Fibroblast of the aortic adventitia (primary cell): ENCODE measurements around the gene HTT. TPM values are rescaled to one million over a fixed set of nuclear protein-coding genes. Genes with fewer than 3 reads are reported as not detected.

Source experiments
- DNase-seq: peaks from one replicate; pipeline ENCODE4 v3.0.0-alpha.2; 2010; ENCODE audit warnings: low read depth
- H3K4me3 ChIP-seq: 2 replicates; pipeline ENCODE4 v1.5.1; 2011; ENCODE audit warnings: low read depth, mild to moderate bottlenecking, control low read depth, low read length, moderate library complexity
- total RNA-seq: library from RNA; depleted of rRNA; stranded (reverse); fragments of >200 nt; gene quantifications from 2 replicates; pipeline ENCODE4 v1.2.3, GENCODE V29; 2012; ENCODE audit warnings: low replicate concordance
- TF ChIP-seq, protein P1 (sequence below): IDR thresholded peaks from 2 replicates; pipeline ENCODE4 v1.5.1; 2011; ENCODE audit warnings: mild to moderate bottlenecking, low read length, control low read depth, inconsistent platforms; ENCODE audit not compliant: insufficient read depth

Gene HTT
- total RNA-seq, 1 donor = 49.9 TPM

DNA sequence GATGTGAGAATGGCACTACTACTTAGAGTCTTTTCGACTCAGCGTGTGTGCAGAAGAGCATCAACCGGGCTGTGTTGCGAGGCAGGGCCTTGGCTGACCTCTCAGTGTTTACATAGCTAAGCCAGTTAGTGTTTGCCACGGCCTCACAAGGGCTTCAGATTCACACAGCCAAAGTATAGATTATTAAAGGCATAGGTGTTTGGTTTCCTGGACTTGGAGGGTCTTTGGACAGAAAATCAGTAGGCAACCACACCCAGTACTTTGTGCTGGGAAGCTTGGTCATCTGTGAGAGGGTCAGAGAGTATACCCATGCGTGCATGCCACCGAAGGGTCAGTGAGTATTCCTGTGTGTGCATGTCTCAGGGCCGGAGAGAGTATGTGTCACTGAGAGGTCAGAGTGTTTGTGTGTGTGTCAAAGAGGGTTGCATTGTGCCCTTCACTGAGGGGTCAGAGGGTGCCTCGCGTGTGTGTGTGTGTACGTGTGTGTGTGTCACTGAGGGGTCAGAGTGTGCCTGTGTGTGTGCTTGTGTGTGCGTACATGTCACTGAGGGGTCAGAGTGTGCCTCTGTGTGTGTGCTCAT lies 104.7 kb downstream of the HTT start:
- no peak overlapping the region for H3K4me3 ChIP-seq
- no peak for DNase-seq
- TF ChIP-seq, protein P1, sequence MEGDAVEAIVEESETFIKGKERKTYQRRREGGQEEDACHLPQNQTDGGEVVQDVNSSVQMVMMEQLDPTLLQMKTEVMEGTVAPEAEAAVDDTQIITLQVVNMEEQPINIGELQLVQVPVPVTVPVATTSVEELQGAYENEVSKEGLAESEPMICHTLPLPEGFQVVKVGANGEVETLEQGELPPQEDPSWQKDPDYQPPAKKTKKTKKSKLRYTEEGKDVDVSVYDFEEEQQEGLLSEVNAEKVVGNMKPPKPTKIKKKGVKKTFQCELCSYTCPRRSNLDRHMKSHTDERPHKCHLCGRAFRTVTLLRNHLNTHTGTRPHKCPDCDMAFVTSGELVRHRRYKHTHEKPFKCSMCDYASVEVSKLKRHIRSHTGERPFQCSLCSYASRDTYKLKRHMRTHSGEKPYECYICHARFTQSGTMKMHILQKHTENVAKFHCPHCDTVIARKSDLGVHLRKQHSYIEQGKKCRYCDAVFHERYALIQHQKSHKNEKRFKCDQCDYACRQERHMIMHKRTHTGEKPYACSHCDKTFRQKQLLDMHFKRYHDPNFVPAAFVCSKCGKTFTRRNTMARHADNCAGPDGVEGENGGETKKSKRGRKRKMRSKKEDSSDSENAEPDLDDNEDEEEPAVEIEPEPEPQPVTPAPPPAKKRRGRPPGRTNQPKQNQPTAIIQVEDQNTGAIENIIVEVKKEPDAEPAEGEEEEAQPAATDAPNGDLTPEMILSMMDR = no peak

DNA sequence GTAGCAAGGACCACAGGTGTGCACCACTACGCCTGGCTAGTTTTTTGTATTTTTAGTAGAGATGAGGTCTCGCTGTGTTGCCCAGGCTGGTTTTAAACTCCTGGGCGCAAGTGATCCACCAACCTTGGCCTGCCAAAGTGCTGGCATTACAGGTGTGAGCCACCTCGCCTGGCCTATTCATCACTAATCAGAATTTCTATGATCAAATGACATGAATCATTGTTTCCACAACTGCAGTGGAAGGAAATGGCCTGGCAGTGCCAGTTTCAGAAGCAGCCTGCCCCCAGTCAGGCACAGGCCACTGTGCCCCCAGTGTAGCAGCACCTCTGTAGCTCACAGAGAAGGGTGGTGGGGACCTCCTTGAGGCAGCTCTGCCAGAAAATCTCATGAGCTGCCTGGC lies 108.5 kb downstream of the HTT start:
- H3K4me3 ChIP-seq = no peak overlapping the region
- TF ChIP-seq, protein P1 = no peak
- no peak for DNase-seq

- no peak for DNase-seq
- TF ChIP-seq, protein P1 = no peak
- no peak overlapping the region for H3K4me3 ChIP-seq
These were observed 110.2 kb downstream of the HTT start for GRCh38 chr4:3184725-3185124.

DNA sequence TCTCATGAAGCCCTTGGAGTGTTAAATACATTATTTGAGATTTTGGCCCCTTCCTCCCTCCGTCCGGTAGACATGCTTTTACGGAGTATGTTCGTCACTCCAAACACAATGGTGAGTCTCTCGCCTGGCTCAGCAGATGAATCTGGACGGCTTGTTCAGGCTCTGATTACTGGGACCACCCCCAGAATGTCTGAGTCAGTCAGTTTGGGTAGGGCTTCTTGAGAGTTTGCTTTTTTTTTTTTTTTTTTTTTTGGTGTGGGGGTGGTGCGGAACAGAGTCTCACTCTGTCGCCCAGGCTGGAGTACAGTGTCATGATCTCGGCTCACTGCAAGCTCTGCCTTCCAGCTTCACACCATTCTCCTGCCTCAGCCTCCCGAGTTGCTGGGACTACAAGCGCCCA lies 112.1 kb downstream of the HTT start:
- no peak for DNase-seq
- TF ChIP-seq, protein P1 = no peak
- no peak overlapping the region for H3K4me3 ChIP-seq

DNA sequence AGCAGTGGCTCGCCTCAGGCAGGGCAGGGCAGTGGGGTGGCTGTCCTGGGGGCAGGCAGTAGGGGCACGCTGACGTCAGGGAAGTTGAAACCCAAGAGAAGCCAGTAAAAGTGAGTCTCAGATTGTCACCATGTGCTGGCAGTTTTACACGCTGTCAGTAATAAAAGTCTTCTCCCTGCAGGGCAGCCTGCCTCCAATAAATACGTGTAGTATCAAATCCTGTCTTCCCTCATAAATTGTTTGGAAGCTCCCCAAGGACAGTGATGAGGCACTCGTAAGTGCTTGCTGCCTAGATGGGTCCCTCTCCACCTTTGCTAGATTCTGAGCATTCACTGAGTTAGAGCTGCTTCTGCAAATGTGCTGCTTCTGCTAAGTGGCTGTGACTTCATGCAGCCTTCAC lies 113.6 kb downstream of the HTT start:
- H3K4me3 ChIP-seq = no peak overlapping the region
- TF ChIP-seq, protein P1 = no peak
- DNase-seq = no peak

- TF ChIP-seq, protein P1 = no peak
- no peak overlapping the region for H3K4me3 ChIP-seq
- DNase-seq = no peak
These were observed 115.0 kb downstream of the HTT start for GRCh38 chr4:3189459-3189858.

GRCh38 chr4:3190549-3190948 lies 116.1 kb downstream of the HTT start:
- H3K4me3 ChIP-seq = no peak overlapping the region
- no peak for DNase-seq
- TF ChIP-seq, protein P1 = no peak
